ENCODE data around the gene LYRM1.
"Not testable (repeated sequence)": the region's sequence is repeated elsewhere in the genome, so short reads cannot be mapped to it uniquely, and the experiment has no call there.

LYRM1 gene

DNA sequence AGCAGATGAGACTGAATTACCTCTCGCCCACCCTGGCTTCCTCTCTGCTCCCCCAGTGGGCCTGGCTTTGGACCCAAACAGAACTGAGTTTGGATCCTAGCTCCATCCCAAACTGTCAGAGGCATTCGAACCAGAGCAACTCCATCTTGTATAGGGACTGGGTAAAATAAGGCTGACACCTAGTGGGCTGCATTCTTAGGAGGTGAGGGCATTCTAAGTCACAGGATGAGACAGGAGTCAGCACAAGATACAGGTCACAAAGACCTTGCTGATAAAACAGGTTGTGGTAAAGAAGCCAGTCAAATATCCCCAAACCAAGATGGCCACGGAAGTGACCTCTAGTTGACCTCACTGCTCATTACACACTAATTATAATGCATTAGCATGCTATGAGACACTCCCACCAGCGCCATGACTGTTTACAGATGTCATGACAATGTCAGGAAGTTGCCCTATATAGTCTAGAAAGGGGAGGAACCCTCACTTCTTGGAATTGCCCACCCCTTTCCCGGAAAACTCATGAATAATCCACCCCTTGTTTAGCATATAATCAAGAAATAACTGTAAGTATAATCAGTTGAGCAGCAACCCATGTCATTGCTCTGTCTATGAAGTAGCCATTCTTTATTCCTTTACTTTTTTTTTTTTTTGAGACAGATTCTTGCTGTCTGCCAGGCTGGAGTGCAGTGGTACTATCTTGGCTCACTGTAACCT lies 44.4 kb downstream of the LYRM1 start:
- Mint-ChIP-seq H3K4me1 (peaks cover 2 to 7% of the 10 kb centered on the region in 2 donors), H3K36me3 (peaks cover 0 to 1% of the 10 kb centered on the region in 2 donors), H3K27me3 (no peaks in the 10 kb centered on the region), H3K27ac (no peak overlapping the region), H3K4me3 (no peak overlapping the region), H3K9me3 (no peaks in the 10 kb centered on the region)
- DNase-seq: no peak
- peak; percentile 34 to 51 for ATAC-seq (replicated peaks)

GRCh38 chr16:20945575-20945875 lies 45.0 kb downstream of the LYRM1 start:
- ATAC-seq (replicated peaks); H3K4me3 Mint-ChIP-seq; H3K36me3 Mint-ChIP-seq; H3K9me3 Mint-ChIP-seq; H3K4me1 Mint-ChIP-seq; H3K27me3 Mint-ChIP-seq; H3K27ac Mint-ChIP-seq; DNase-seq: not testable (repeated sequence)

DNA sequence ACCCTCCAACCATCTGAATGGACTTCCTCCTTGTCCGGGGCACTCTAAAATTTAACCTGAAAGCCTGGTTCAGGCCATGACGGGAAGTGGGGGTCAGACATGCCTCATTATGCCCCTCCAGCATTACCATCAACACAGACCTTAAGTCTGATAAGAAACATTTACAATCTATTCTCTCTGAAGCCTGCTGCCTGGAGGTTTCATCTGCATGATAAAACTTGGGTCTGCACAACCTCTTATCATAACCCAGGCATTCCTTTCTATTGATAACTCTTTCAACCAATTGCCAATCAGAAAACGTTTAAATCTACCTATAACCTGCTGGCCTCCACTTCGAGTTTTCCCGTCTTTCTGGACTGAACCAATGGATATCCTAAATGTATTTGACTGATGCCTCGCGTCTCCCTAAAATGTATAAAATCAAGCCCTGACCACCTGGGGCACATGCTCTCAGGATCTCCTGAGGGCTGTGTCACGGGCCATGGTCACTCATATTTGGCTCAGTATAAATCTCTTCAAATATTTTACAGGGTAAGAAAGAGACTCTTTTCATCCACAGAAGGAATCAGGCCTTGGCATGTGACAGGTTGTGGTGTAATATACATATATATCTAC lies 45.6 kb downstream of the LYRM1 start:
- DNase-seq (no peak), ATAC-seq (replicated peaks) (no peak)
- Mint-ChIP-seq H3K36me3 (peaks cover 0 to 1% of the 10 kb centered on the region in 2 donors), H3K4me1 (peaks cover 2 to 3% of the 10 kb centered on the region in 2 donors), H3K27ac (no peak overlapping the region), H3K9me3 (no peaks in the 10 kb centered on the region), H3K27me3 (peaks cover 0 to 6% of the 10 kb centered on the region in 2 donors), H3K4me3 (no peak overlapping the region)

DNA sequence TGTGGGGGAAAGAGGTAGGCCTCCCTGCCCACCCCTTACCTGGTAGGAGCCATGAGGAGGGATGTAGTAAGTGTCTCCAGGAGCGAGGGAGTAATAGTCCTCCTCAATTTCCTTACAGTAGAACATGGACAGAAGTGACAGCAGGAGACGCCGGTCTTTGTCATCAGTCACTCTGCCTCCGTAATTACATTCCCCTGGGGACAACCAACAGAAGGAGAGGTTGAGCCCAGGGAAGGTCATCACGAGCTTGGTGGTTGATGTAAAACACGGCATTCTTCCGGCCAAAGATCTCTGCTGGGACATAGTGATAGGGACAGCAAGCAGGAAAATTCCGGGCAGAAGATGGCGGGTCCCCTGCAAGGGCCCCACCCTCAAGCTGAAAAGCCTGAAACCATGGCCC lies 47.9 kb downstream of the LYRM1 start:
- peaks cover 0 to 10% of the 10 kb centered on the region in 2 donors for H3K27me3 Mint-ChIP-seq
- H3K4me1 Mint-ChIP-seq: no peaks in the 10 kb centered on the region
- ATAC-seq (replicated peaks) (no peak), DNase-seq (no peak)
- H3K36me3 Mint-ChIP-seq: peaks cover 0 to under 1% of the 10 kb centered on the region in 2 donors
- no peak overlapping the region for H3K27ac Mint-ChIP-seq
- H3K9me3 Mint-ChIP-seq: no peaks in the 10 kb centered on the region
- H3K4me3 Mint-ChIP-seq: no peak overlapping the region

GRCh38 chr16:20949660-20950059 lies 49.1 kb downstream of the LYRM1 start:
- DNase-seq: no peak
- Mint-ChIP-seq H3K9me3 (no peaks in the 10 kb centered on the region), H3K4me3 (no peak overlapping the region), H3K4me1 (peaks cover 0 to 3% of the 10 kb centered on the region in 2 donors), H3K36me3 (no peaks in the 10 kb centered on the region), H3K27me3 (peaks cover 0 to 10% of the 10 kb centered on the region in 2 donors), H3K27ac (no peak overlapping the region)
- ATAC-seq (replicated peaks): no peak

DNA sequence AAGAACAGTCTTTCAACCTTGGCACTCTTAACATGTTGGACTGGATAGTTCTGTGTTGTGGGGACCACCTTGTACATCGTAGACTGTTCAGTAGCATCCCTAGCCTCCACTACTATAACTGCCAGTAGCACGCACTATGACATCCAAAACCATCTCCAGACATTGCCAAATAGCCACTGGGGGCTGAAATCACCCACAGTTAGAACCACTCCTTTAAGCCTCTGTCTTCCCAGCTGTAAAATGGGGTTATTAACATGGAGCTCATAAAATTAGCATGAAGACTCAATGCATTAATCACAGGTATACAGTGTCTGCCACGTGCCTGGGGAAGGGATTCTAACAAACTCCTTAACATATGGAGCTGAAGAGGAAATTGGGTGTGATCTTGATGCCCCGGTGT lies 49.7 kb downstream of the LYRM1 start:
- H3K4me3 Mint-ChIP-seq: no peak overlapping the region
- no peaks in the 10 kb centered on the region for H3K9me3 Mint-ChIP-seq
- H3K27me3 Mint-ChIP-seq: peaks cover 0 to 10% of the 10 kb centered on the region in 2 donors
- DNase-seq (no peak), ATAC-seq (replicated peaks) (no peak)
- no peak overlapping the region for H3K27ac Mint-ChIP-seq
- H3K4me1 Mint-ChIP-seq: peaks cover 0 to 3% of the 10 kb centered on the region in 2 donors
- no peaks in the 10 kb centered on the region for H3K36me3 Mint-ChIP-seq

DNA sequence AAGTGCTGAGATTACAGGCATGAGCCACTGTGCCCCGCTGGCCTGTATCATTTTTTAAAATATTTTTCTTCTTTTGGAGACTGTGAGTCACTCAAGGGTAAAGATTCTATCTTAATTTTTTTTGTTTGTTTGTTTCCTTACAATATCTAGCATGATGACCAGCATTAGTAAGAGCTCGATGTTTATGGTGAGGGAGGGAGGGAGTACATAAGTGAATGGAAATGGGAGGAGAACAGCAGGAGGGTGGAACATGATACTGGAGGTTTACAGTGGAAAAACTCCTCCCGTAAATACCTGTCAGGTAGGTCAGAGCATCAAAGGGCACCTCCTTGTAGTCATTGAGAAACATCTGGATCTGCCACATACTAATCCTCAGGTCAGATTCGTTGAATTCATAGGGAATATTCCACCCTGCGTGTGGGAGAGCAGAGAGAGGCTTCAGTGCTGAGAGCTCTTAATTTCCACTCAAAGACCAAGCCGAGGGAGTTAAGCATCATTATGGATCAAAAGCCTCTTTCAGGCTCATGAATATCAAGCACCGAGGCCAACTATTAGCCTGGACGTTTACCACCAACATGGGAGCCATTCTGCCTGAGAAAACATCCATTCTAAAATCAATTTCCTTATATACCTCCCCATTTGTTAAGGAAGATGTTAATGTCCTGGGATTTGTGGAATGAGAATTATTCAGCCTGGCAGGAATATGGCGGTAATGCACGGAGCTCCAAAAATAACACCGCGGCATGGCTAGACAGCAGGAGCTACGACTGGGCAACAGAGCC lies 51.8 kb downstream of the LYRM1 start:
- Mint-ChIP-seq H3K27ac (no peak overlapping the region), H3K4me3 (no peak overlapping the region), H3K36me3 (no peaks in the 10 kb centered on the region), H3K27me3 (peaks cover 0 to 10% of the 10 kb centered on the region in 2 donors), H3K9me3 (no peaks in the 10 kb centered on the region), H3K4me1 (peaks cover 0 to 3% of the 10 kb centered on the region in 2 donors)
- DNase-seq (no peak), ATAC-seq (replicated peaks) (no peak)

GRCh38 chr16:20954574-20954973 lies 54.0 kb downstream of the LYRM1 start:
- no peak for ATAC-seq (replicated peaks)
- H3K36me3 Mint-ChIP-seq: no peaks in the 10 kb centered on the region
- peaks cover 0 to 3% of the 10 kb centered on the region in 2 donors for H3K4me1 Mint-ChIP-seq
- H3K27me3 Mint-ChIP-seq: peaks cover 0 to 10% of the 10 kb centered on the region in 2 donors
- no peak overlapping the region for H3K27ac Mint-ChIP-seq
- H3K4me3 Mint-ChIP-seq: no peak overlapping the region
- no peaks in the 10 kb centered on the region for H3K9me3 Mint-ChIP-seq
- DNase-seq: no peak

DNA sequence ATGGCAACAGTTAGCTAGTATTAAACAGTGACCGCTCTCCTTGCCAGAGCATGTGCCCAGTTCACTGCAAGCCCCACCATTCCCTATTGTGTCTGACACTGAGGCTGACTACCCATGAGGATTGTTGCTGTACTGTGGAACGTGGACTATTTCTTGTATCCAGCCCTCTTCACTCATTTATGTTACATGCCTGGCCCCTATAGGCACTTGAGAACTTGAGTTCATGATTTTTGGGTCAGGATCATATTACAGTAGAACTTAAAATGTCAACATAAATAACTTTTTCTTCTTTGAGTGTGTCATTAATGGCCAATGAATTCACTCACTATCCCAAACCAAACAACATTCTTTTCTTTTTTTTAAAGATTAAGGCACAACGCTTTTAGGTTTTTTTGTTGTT lies 55.7 kb downstream of the LYRM1 start:
- H3K27me3 Mint-ChIP-seq: peaks cover 0 to 1% of the 10 kb centered on the region in 2 donors
- no peak for DNase-seq
- no peaks in the 10 kb centered on the region for H3K9me3 Mint-ChIP-seq
- no peak for ATAC-seq (replicated peaks)
- no peaks in the 10 kb centered on the region for H3K36me3 Mint-ChIP-seq
- H3K4me3 Mint-ChIP-seq: no peak overlapping the region
- no peak overlapping the region for H3K27ac Mint-ChIP-seq
- H3K4me1 Mint-ChIP-seq: peaks cover 0 to 3% of the 10 kb centered on the region in 2 donors

GRCh38 chr16:20957153-20957552 lies 56.6 kb downstream of the LYRM1 start:
- Mint-ChIP-seq H3K4me3 (no peak overlapping the region), H3K4me1 (peaks cover 0 to 3% of the 10 kb centered on the region in 2 donors), H3K36me3 (no peaks in the 10 kb centered on the region), H3K9me3 (no peaks in the 10 kb centered on the region), H3K27ac (no peak overlapping the region), H3K27me3 (no peaks in the 10 kb centered on the region)
- ATAC-seq (replicated peaks) (no peak), DNase-seq (no peak)

- H3K4me1 Mint-ChIP-seq: no peaks in the 10 kb centered on the region
- peaks cover 0 to 8% of the 10 kb centered on the region in 2 donors for H3K27me3 Mint-ChIP-seq
- no peaks in the 10 kb centered on the region for H3K9me3 Mint-ChIP-seq
- H3K36me3 Mint-ChIP-seq: no peaks in the 10 kb centered on the region
- H3K27ac Mint-ChIP-seq: no peak overlapping the region
- DNase-seq (no peak), ATAC-seq (replicated peaks) (no peak)
- no peak overlapping the region for H3K4me3 Mint-ChIP-seq
Observed at GRCh38 chr16:20960899-20961298, 60.3 kb downstream of the LYRM1 start.

- H3K4me1 Mint-ChIP-seq: no peaks in the 10 kb centered on the region
- peaks cover 4 to 13% of the 10 kb centered on the region in 2 donors for H3K27me3 Mint-ChIP-seq
- peaks cover 0 to 2% of the 10 kb centered on the region in 2 donors for H3K36me3 Mint-ChIP-seq
- no peak for ATAC-seq (replicated peaks)
- H3K27ac Mint-ChIP-seq: no peak overlapping the region
- H3K4me3 Mint-ChIP-seq: no peak overlapping the region
- no peaks in the 10 kb centered on the region for H3K9me3 Mint-ChIP-seq
- no peak for DNase-seq
Observed at GRCh38 chr16:20968765-20969164, 68.2 kb downstream of the LYRM1 start.

DNA sequence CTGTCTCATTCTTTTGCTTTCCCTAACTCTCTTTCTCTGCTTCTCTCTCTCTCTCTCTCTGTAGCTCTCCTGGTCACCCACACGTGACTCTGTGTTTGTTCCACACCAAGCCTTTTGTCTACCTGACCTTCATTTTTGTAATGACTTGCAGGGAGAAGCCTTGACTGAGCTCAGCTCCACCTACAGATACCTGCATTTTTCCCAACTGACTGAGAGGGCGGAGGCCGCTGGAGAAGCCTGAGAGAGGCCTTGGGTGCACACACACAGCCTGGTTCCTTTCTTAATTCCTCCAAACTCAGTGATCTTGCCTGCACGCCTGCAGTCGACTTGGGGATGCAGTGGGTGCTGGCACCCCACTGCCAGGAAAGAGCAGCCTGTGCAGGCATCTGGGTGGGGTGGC lies 68.8 kb downstream of the LYRM1 start:
- Mint-ChIP-seq H3K36me3 (peaks cover 0 to 2% of the 10 kb centered on the region in 2 donors), H3K27ac (no peak overlapping the region), H3K9me3 (no peaks in the 10 kb centered on the region), H3K4me3 (no peak overlapping the region), H3K27me3 (peaks cover 4 to 12% of the 10 kb centered on the region in 2 donors), H3K4me1 (no peaks in the 10 kb centered on the region)
- ATAC-seq (replicated peaks) (no peak), DNase-seq (no peak)

- Mint-ChIP-seq H3K4me1 (no peaks in the 10 kb centered on the region), H3K27ac (no peak overlapping the region), H3K36me3 (peaks cover 0 to 2% of the 10 kb centered on the region in 2 donors), H3K27me3 (peaks cover 11 to 21% of the 10 kb centered on the region in 2 donors), H3K4me3 (no peak overlapping the region), H3K9me3 (no peaks in the 10 kb centered on the region)
- no peak for DNase-seq
- ATAC-seq (replicated peaks): no peak
Observed at GRCh38 chr16:20971401-20971800, 70.8 kb downstream of the LYRM1 start.

DNA sequence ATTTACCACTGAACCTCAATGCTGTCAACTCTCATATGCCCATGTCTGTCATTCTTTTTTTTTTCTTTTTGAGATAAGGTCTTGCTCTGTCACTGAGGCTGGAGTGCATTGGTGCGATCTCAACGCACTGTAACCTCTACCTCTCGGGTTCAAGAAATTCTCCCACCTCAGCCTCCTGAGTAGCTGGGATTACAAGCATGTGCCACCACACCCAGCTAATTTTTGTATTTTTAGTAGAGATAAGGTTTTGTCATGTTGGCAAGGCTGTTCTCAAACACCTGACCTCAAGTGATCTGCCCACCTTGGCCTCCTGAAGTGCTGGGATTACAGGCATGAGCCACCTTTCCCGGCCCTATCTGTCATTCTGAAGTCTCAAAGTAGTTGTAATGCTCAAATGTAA lies 72.6 kb downstream of the LYRM1 start:
- not testable (repeated sequence) for H3K36me3 Mint-ChIP-seq; H3K4me3 Mint-ChIP-seq; H3K9me3 Mint-ChIP-seq; ATAC-seq (replicated peaks); DNase-seq; H3K27ac Mint-ChIP-seq; H3K4me1 Mint-ChIP-seq
- peaks cover 11 to 25% of the 10 kb centered on the region in 2 donors for H3K27me3 Mint-ChIP-seq
